Globus pallidus (tissue), 1 donor: Measurements from ENCODE around the gene KIF1C.

ENCODE experiments used
- DNase-seq: peaks from one replicate; pipeline ENCODE4 v3.0.0-alpha.2; 2015; ENCODE audit warnings: low spot score

The KIF1C gene

DNA sequence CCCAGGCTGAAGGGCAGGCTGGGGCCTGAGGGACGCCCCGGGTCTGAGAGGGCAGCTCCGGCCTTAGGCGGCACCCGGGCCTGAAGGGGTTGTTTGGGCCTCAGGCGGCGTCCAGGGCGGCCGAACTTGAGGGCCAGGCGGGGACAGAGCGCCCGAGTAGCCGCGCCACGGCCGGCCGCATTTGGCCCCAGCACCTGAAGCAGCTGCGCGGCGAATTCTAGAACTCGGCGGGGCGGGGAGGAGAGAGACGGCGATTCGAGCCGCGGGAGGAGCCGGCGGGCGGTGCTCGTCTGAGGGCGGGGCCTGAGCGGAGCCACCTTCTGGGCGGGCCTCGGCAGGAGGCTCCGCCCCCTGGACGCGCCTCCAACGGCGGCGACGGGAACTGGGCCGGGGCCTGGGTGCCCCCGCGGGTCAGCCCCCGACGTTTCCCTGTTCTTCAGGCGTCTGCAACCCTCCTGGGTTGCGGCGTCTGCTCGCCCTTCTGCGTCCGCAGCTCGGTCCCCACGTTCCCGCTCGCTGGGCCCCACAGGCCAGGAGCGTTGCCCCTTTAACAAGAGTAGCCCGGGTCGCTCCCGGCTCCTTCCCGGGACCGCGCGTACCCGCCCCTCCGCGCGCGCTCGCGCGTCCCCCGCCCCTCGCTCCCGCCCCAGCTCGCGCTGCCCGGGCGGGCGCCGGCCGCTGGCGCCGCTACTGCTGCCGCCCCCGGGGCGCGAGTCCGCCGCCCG lies at the start of gene KIF1C, which contains the start of gene INCA1:
Gene KIF1C (plus strand): TSS at position 649 of the 725 bp plus-strand sequence. CDS start 2,297 bp downstream, outside the sequence.
Gene INCA1 (minus strand): TSS at position 221 of the 725 bp plus-strand sequence. CDS start 3,085 bp downstream, outside the sequence.
- DNase-seq: peak; percentile 93

DNA sequence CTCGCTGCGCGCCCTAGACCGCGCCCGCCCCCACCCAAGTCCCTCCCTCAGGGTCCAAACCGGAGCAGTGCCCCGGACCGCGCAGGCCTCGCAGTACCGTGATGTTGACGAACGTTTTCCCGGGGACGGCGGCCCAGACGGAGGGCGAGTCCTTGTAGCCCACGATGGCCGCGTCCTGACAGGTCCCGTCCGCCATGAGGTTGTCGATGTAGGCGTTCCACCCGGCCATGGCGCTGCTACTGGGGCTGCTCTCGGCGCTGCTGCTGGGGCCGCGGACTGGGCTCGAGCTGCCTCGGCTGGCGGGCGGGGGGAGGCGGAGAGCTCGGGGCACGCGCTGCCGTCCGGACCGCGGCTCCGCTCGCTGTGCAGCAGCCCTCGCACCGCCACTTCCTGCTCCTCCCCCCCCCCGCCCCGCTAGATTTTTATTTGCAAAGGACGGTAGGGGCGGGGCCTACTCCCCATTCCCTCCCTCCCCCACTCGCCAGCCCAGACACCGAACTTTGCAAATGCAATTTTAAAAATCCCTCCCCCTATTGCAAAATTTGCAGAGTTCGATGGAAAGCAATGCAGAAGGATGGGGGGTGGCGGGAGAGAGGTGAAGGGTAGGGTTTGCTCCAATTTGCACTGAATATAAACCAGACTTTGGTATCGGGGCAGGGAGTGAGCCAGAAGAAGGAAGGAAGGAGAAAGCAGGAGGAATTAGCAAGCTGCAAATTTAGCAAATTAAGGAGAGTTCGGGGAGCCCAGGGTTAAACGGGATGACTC lies 49.4 kb upstream of the KIF1C start, which contains the start of gene PFN1:
Gene PFN1 (minus strand): TSS at position 365 of the 765 bp plus-strand sequence. CDS start 136 bp downstream, at position 229.
- peak; percentile 89 for DNase-seq

DNA sequence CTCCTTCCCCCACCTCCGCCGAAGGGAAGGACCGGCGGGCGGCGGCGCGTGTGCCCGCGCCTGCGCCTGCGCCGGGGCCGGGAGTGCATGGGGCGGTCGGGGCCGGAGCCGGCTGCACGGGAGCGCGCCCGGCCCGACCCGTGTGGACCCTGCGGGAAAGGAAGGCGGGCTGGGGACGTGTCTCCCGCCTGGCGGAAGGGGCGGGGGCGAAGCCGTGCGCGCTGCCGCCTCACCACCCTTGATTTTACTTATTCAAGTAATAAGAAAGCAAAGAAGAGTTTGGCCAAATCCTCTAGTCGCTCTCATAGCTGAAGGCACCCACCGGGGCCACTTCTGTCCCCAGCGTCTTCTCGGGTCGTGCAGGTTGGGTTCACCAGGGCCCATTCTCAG lies 48.8 kb upstream of the KIF1C start:
- peak; percentile 85 for DNase-seq

DNA sequence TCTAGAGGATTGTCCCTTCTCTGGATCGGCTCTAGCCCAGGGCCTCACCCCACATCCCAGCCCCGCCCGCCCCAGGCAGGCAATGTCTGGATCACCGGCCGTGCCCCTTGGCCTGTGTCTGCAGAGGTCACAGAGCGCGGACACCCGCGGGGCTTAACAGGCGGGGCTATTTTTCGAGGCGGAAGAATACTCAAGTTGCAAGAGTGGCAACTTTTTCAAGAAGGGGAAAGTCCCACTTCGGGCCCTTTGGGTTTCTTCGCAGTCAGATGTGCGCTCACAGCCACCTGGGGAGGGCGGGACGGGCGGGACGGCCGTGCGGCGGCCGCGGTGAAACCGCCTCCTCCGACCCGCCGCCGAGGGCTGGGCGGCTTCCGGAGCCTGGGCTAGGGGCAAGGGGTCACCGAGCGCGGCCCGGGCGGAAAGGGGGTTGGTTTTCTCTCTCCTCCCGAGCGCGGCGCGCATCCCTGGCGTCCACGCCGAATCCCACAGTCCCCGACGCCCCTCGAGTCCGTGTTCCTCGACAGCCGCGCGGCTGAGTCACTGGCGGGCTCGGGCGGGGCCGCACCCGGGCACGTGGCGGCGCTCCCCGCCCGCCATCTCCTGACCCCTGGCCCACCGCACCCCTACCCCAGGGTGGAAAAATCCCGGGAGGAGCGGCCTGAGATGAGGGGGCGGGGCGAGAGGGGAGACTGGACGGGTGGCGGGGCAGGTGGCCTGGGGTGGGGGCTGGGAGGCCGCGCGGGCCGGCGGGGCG lies 48.3 kb upstream of the KIF1C start:
- DNase-seq: no peak

DNA sequence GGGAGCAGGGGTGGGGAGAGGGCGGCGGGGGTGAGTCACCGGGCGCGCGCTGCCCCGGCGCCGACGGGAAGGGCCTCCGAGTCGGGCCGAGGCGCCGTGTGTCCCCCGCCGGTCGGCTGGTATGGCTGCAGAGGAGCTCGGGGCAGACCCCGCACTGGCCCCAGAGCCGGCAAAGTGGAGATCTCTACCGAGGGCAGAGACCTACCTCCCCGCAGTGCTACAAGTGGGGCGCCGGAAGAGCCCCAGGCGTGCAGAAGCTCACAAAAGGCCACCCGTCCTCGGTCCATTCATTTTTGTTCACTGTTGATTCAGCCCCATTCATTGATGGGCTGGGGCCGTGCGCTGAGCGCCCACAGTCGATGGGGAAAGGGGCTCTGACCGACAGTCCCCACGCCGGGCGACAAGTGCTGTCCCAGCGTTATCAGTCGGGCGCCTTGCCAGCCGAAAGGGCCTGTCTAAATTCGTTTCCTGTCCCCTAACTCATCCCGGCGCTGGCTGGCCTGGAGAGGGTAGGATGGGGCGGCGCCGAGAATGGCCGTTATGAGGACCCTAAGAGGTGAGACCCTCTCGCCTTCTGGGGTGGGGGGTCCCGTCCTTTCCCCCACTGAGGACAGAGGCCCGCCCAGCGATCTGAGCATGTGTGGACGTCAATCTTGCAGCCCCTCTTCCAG lies 47.5 kb upstream of the KIF1C start:
- no peak for DNase-seq

DNA sequence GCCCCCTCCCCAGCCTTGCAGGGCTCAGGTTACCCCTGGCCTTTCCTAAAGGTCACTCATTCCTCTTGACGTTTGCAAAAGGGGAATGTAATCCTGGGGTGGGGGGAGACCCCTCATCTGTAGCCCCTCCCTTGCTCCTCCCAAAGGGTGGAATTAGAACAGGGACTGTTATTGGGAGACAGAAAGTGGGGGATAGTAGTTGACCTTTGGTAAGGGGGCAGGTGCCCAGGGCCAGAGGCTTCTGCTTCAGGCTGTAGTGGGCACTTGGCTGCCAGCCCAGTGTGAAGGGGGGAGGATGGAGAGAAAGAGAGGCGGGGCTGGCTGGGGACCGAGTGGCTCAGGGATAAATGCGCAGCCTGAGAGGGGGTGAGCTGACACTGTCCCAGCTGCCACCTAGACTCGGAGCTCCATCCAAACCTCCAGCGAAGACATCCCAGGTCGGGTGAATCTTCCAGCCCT lies 47.0 kb upstream of the KIF1C start, which contains the start of gene ENO3:
Gene ENO3 (plus strand): TSS at position 374 of the 459 bp plus-strand sequence. CDS start 711 bp downstream, outside the sequence.
- no peak for DNase-seq

DNA sequence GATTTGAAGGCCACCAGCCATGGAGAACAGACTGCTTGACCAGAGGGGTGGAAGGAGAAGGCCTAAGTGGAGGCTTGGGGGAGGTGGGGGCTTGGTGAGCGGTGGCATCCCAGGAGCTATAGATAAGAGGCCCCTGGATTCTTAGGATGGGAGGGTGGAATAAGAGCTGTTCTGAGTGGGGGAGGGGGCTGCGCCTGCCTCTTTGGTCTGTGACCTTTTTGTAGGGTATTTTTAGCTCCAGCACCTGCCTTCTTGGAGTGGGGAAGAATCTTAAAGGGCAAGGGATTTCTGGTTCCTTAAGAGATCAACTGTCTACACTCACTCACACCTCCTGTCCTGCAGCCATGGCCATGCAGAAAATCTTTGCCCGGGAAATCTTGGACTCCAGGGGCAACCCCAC lies 46.3 kb upstream of the KIF1C start:
- DNase-seq: no peak

DNA sequence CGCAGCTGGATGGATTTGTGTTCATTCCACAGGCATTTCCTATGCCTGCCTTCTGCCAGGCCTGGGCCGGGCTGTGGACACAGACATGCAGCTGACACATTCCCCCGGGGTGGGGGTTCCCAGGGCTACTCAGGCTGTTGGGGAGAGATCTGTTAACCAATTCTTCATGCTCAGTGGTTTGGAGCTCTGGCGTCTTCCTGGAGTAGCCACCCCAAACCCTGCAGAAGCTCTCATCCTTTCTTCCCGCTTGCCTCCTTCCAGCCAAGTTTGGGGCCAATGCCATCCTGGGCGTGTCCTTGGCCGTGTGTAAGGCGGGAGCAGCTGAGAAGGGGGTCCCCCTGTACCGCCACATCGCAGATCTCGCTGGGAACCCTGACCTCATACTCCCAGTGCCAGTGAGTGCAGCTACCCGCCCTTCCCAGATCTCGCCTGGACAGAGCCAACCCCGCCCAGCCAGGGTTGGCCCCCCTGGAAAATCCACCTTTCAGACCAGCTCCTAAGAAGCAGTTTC lies 44.2 kb upstream of the KIF1C start:
- no peak for DNase-seq

DNA sequence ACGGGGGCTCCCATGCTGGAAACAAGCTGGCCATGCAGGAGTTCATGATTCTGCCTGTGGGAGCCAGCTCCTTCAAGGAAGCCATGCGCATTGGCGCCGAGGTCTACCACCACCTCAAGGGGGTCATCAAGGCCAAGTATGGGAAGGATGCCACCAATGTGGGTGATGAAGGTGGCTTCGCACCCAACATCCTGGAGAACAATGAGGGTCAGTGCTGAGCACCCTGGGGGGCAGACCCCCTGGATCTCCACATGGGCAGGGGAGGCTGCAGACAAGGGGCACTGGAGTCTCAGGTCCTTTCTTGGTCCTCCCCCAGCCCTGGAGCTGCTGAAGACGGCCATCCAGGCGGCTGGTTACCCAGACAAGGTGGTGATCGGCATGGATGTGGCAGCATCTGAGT lies 42.7 kb upstream of the KIF1C start:
- no peak for DNase-seq

DNA sequence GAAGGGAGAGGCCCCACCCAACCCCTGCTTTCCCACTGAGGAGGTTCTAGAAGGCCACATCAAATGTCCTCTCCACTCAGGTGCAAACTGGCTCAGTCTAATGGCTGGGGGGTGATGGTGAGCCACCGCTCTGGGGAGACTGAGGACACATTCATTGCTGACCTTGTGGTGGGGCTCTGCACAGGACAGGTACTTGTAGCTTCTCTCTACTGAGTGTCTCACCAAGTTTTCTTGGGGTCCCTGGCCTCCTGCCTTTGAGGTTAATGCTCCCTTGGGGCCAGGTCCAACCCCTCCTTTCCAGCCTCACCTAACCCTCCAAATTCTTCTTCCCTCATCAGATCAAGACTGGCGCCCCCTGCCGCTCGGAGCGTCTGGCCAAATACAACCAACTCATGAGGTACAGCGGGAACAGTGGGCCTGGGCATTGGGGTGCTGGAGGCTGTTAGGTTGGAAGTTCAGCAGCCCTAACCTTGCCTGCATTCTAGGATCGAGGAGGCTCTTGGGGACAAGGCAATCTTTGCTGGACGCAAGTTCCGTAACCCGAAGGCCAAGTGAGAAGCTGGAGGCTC lies 41.2 kb upstream of the KIF1C start:
- no peak for DNase-seq

DNA sequence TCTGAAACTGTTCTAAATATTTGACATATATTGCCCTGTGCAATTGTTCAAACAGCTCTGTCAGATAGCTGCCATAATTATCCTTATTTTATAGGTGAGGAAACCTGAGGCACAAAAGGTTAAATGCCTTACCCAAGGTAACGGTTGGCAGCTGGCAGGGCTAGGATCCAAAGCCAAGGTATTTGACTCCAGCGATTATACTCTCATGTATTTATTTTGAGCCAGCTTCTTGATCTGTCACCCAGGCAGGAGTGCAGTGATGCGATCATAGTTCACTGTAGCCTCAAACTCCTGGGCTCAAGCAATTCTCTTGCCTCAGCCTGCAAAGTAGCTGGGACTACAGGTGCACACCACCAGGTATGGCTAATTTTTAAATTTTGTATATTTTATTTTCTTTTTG lies 39.6 kb upstream of the KIF1C start:
- no peak for DNase-seq

DNA sequence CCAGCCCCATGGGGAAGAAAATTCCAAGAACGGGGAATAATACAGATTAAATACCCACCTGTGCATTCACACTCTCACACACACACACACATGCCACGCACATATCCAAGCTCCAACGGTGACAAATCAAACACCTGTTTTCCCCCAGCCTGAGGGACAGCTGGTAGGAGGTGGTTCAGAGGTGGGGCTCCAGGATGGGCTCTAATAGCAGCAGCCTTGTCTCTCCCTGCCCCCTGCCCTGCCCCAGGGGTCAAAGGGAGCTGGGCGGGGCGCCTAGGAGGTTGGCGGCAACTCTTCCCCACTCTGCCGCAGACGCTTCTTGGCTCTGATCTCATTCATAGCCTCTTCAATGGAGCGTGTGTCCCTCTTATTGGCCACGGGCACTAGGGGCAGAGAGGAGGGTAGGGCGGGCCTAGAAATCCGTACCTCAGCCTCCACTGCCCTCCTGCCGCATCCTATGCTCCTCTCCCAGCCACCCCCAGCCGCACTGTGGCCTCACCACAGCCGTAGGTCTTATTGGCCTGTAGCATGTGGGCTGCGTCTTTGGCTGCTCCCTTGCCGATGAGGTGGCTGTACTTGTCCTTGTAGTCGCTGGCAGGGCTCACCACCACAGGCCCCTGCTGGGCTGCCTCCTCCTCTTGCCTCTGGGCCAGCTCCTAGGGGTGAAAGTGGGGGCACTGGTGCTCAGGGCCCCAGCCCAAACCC lies 38.3 kb upstream of the KIF1C start:
- DNase-seq: no peak

DNA sequence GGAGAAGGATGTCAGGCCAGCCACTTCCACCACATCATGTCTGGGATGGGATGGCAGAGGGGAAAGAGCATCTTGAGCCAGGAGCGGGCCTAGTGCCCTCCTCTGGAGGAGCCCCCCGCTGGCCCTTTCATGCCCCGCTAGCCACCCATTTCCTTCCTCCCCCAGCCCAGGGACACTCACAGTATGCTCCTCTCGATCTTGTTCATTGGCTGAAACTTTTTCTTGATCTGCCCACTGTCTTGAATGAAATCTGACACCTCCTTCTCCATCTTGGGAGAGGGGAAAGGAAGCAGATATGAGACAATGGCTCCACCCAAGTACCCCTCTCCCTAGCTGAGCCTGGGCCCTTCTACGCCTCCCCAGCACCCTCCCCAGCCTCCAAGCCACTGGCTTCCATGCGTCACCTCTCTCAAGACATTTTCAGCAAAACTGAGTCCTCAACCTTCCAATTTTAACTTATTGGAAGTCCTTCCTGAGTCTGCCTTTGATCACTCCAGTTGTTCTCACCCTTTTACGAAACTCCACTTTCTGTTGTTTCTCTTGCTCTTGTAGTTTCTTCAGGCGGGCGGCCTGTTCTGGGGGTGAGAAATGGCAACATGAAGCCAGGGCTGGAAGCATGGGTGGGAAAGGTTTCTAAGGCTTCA lies 37.3 kb upstream of the KIF1C start:
- DNase-seq: no peak

DNA sequence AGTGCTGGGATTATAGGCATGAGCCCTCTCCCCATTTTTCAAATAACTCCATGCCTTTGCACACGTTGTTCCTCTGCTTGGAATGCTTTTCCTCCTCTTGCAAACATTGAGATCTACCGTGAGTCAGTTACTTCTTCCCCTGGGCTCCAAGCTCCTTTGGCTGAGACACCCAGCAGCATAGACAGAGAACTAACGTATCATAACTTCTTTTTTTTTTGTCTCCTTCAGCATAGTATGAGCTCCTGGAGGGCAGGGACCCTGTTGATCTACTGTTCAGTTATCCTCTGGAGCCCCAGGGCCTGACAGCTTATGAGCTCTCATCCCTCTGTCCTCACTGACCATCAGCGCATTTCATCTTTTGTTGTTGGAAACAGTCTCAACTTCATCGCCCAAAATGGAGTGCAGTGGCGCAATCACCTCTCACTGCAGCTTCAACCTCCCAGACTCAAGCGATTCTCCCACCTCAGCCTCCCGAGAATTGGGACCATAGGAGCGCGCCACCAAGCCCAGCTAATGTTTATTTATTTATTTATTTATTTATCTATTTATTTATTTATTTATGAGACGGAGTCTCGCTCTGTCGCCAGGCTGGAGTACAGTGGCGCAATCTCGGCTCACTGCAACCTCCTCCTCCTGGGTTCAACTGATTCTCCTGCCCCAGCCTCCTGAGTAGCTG lies 32.3 kb upstream of the KIF1C start:
- DNase-seq: no peak

DNA sequence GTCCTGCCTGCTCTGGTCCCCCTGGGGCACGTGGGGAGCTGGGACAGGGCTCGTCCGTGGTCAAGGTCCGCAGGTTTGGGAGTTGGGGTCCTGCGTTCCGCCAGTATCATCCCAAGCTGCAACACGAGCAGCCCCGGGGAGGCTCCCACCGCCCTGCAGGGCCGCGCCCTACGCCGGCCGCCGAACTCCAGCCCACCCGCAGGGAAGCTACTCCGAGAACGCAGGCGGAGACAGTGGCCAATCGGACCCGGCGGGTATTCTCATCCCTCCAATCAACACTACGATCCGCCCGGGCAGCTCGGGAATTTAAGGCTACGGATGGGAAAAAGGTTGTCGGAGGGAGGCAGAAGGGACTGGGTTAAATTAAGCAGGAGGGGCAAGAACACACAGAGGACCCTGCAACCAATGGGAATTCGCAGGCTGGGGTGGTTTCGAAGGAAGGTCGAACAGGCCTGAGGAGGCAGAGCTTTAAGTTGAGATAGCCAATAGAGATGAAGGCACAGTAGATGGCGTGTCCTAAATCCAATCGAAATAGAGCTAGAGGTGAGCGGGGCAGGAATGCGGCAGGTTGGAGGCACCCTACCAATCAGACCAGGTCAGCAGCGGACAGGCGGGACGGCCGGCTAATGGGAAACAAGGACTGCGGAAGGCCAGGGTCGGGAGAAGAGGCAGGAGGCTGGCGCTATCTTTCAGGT lies 30.8 kb upstream of the KIF1C start:
- peak; percentile 100 for DNase-seq

DNA sequence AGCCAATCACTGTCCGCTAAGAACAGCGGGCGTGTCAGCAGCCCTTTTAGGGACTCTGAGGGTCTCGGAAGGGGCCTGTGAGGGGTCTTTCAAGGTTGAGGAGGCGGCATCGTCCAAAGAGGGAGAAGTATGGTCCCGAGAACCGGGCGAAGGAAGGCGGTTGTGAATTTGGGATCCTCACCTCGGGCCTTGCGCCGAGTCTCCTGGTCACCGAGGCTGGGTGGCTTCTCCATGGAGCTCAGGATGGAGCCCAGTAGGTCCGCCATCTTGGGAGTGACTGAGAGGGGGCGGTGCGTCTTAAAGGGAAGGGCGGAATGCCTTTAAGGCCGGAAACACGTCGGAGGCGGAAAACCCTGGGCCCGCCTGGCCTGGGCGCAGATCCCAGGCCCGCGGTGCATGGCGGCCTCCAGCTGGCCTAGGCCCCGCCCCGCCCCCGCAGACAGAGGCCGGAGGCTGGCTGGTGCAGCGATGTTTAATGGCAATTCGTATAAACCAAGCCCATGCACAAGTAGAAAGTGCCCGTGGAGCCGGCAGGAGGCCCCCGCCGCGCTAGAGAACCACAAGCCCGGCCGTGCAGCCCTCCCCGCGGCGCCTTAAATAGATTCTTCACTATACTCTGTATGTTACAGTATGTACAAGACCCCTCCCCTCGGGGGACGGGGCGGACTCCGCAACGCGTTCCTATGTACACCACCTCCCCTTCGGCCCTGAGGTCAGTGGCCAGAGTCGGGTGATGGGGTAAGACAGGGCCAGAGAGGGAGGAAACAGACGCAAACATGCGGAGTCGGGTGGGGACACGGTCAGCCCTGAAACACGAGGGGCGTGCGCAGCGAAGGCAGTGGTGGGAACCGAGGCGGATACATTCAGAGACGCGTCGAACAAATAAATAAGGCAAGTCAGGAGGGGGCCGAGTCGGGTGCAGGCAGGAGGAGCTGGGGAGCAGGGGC lies 29.9 kb upstream of the KIF1C start, which contains the start of gene SPAG7:
Gene SPAG7 (minus strand): TSS at position 279 of the 947 bp plus-strand sequence. CDS start 13 bp downstream, at position 266.
- DNase-seq: peak; percentile 98

DNA sequence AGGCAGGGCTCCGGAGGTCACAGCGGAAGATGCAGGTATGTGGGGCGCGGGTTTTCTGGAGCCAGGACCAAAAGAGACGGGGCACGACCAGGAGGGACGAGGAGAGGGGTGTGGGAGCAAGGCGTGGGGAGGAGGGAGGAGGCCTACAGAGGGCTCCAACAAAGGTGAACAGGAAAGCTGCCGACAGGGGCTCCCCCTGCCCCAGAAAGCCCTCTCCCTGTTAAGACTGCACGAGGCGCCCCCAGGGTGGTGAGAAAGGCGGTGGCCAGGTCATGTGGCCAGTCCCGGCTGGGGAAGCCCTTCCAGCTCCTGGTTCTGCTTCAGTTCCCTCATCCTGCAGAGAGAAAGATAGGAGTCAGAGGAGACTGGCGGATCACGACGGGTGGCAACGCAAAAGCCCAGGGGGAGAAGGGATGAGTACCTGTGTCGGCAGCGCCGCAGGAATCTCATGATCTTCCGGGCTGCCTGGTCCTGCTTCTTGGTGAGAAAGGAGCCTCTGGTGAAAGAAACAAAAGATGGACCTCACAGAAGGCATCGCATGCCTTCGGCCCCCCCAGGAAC lies 29.2 kb upstream of the KIF1C start:
- DNase-seq: no peak
